ENCODE results near the gene IFNLR1. TPM values are rescaled to one million over a fixed set of nuclear protein-coding genes. Genes with fewer than 3 reads are reported as not detected.

The IFNLR1 gene
- total RNA-seq, 1 donor from 2014 or later: 0.32 TPM

GRCh38 chr1:24226749-24227148, 39.7 kb upstream of the IFNLR1 start:
- DNase-seq (ENCODE audit: low spot score in 2 of 2): no peak
- H3K36me3 ChIP-seq: no peaks in the 10 kb centered on the region
- H3K9me3 ChIP-seq: no peaks in the 10 kb centered on the region
- no peak overlapping the region for H3K27ac ChIP-seq
- H3K4me3 ChIP-seq: no peak overlapping the region
- intact Hi-C loops (cut with DNase I): no loop called here
- TF ChIP-seq, protein P1, sequence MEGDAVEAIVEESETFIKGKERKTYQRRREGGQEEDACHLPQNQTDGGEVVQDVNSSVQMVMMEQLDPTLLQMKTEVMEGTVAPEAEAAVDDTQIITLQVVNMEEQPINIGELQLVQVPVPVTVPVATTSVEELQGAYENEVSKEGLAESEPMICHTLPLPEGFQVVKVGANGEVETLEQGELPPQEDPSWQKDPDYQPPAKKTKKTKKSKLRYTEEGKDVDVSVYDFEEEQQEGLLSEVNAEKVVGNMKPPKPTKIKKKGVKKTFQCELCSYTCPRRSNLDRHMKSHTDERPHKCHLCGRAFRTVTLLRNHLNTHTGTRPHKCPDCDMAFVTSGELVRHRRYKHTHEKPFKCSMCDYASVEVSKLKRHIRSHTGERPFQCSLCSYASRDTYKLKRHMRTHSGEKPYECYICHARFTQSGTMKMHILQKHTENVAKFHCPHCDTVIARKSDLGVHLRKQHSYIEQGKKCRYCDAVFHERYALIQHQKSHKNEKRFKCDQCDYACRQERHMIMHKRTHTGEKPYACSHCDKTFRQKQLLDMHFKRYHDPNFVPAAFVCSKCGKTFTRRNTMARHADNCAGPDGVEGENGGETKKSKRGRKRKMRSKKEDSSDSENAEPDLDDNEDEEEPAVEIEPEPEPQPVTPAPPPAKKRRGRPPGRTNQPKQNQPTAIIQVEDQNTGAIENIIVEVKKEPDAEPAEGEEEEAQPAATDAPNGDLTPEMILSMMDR (IDR thresholded peaks at IDR 0.05): no peak
- H3K4me1 ChIP-seq: no peaks in the 10 kb centered on the region
- H3K27me3 ChIP-seq: no peaks in the 10 kb centered on the region

- Histone ChIP-seq H3K27me3 (no peaks in the 10 kb centered on the region), H3K36me3 (no peaks in the 10 kb centered on the region), H3K4me1 (no peaks in the 10 kb centered on the region), H3K9me3 (no peaks in the 10 kb centered on the region), H3K27ac (no peak overlapping the region), H3K4me3 (no peak overlapping the region)
- DNase-seq (ENCODE audit: low spot score in 2 of 2): no peak
- TF ChIP-seq, protein P1 (IDR thresholded peaks at IDR 0.05): no peak
- intact Hi-C loops (cut with DNase I): no loop called here
Observed at GRCh38 chr1:24224761-24225160, 37.7 kb upstream of the IFNLR1 start.

- TF ChIP-seq, protein P1 (IDR thresholded peaks at IDR 0.05): no peak
- DNase-seq (ENCODE audit: low spot score in 2 of 2): no peak
- Histone ChIP-seq H3K27ac (no peak overlapping the region), H3K4me1 (no peaks in the 10 kb centered on the region), H3K27me3 (no peaks in the 10 kb centered on the region), H3K4me3 (no peak overlapping the region), H3K9me3 (no peaks in the 10 kb centered on the region), H3K36me3 (no peaks in the 10 kb centered on the region)
- intact Hi-C loops (cut with DNase I): no loop called here
Observed at GRCh38 chr1:24224086-24224485, 37.0 kb upstream of the IFNLR1 start.

GRCh38 chr1:24222793-24223192, 35.7 kb upstream of the IFNLR1 start:
- no peak for DNase-seq (ENCODE audit: low spot score in 2 of 2)
- TF ChIP-seq, protein P1 (IDR thresholded peaks at IDR 0.05): no peak
- Histone ChIP-seq H3K27ac (no peak overlapping the region), H3K4me1 (no peaks in the 10 kb centered on the region), H3K36me3 (no peaks in the 10 kb centered on the region), H3K4me3 (no peak overlapping the region), H3K9me3 (no peaks in the 10 kb centered on the region), H3K27me3 (no peaks in the 10 kb centered on the region)
- intact Hi-C loops (cut with DNase I): no loop called here

- Histone ChIP-seq H3K27ac (no peak overlapping the region), H3K4me3 (no peak overlapping the region), H3K27me3 (no peaks in the 10 kb centered on the region), H3K4me1 (no peaks in the 10 kb centered on the region), H3K36me3 (no peaks in the 10 kb centered on the region), H3K9me3 (no peaks in the 10 kb centered on the region)
- DNase-seq (ENCODE audit: low spot score in 2 of 2): no peak
- TF ChIP-seq, protein P1 (IDR thresholded peaks at IDR 0.05): no peak
- intact Hi-C loops (cut with DNase I): no loop called here
Observed at GRCh38 chr1:24222008-24222605, 35.0 kb upstream of the IFNLR1 start.

- no peaks in the 10 kb centered on the region for H3K27me3 ChIP-seq
- no peaks in the 10 kb centered on the region for H3K36me3 ChIP-seq
- no peak overlapping the region for H3K4me3 ChIP-seq
- DNase-seq (ENCODE audit: low spot score in 2 of 2): no peak
- no peaks in the 10 kb centered on the region for H3K4me1 ChIP-seq
- no peak overlapping the region for H3K27ac ChIP-seq
- no peaks in the 10 kb centered on the region for H3K9me3 ChIP-seq
- TF ChIP-seq, protein P1 (IDR thresholded peaks at IDR 0.05): no peak
- intact Hi-C loops (cut with DNase I): no loop called here
Observed at GRCh38 chr1:24221246-24221645, 34.2 kb upstream of the IFNLR1 start.
